Measurements from ENCODE around the gene SLC26A1. TPM values are rescaled to one million over a fixed set of nuclear protein-coding genes. Genes with fewer than 3 reads are reported as not detected.

Gene SLC26A1
- total and polyA plus RNA-seq, 2 donors (not counting 3 experiments of a cell fraction or from before 2014, with no cell fraction given) = 0.10 TPM; not detected in 1

GRCh38 chr4:1006856-1007255, 13.7 kb upstream of the SLC26A1 start:
- Histone ChIP-seq H2AFZ (ENCODE audit: low read depth, low read length) (no peak overlapping the region), H3K4me1 (ENCODE audit: control insufficient read depth, extremely low read depth, insufficient read depth, low read length) (peaks cover 9% of the 10 kb centered on the region), H3K79me2 (ENCODE audit: control insufficient read depth, insufficient read depth, low read length) (no peaks in the 10 kb centered on the region), H4K20me1 (replicated peaks; ENCODE audit: control insufficient read depth, extremely low read depth, insufficient read depth, low read length) (no peaks in the 10 kb centered on the region), H3K9ac (replicated peaks; ENCODE audit: extremely low read depth, insufficient read depth, low read length) (no peak overlapping the region), H3K9me3 (replicated peaks; ENCODE audit: control insufficient read depth, insufficient read depth, low read length) (no peaks in the 10 kb centered on the region), H3K27me3 (ENCODE audit: control insufficient read depth in 2 of 2, insufficient read depth in 2 of 2, low read length in 2 of 2) (peaks cover 25 to 36% of the 10 kb centered on the region in 2 experiments), H3K9me1 (replicated peaks; ENCODE audit: control insufficient read depth, extremely low read depth, insufficient read depth, low read length) (no peaks in the 10 kb centered on the region), H3K27ac (ENCODE audit: insufficient read depth, low read depth, low read length) (no peak overlapping the region), H3K4me3 (replicated peaks in 1 of 3; ENCODE audit: insufficient read depth in 1 of 3, low read depth in 1 of 3, low read length in 3 of 3) (no peak overlapping the region), H3K4me2 (ENCODE audit: insufficient read depth, low read length) (no peak overlapping the region), H3K36me3 (ENCODE audit: control insufficient read depth in 2 of 2, extremely low read depth in 1 of 2, insufficient read depth in 2 of 2, low read length in 2 of 2) (no peaks in the 10 kb centered on the region)
- TF ChIP-seq, protein P1, sequence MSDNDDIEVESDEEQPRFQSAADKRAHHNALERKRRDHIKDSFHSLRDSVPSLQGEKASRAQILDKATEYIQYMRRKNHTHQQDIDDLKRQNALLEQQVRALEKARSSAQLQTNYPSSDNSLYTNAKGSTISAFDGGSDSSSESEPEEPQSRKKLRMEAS (IDR thresholded peaks at IDR 0.05; ENCODE audit: insufficient read depth, insufficient read length) = no peak
- no peak for TF ChIP-seq MYC (IDR thresholded peaks at IDR 0.05; ENCODE audit: low read depth, low read length)
- TF ChIP-seq, protein P2, sequence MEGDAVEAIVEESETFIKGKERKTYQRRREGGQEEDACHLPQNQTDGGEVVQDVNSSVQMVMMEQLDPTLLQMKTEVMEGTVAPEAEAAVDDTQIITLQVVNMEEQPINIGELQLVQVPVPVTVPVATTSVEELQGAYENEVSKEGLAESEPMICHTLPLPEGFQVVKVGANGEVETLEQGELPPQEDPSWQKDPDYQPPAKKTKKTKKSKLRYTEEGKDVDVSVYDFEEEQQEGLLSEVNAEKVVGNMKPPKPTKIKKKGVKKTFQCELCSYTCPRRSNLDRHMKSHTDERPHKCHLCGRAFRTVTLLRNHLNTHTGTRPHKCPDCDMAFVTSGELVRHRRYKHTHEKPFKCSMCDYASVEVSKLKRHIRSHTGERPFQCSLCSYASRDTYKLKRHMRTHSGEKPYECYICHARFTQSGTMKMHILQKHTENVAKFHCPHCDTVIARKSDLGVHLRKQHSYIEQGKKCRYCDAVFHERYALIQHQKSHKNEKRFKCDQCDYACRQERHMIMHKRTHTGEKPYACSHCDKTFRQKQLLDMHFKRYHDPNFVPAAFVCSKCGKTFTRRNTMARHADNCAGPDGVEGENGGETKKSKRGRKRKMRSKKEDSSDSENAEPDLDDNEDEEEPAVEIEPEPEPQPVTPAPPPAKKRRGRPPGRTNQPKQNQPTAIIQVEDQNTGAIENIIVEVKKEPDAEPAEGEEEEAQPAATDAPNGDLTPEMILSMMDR (IDR thresholded peaks at IDR 0.05; ENCODE audit: extremely low read depth in 1 of 2, insufficient read depth in 1 of 2, low read depth in 1 of 2, low read length in 2 of 2) = no peak
- no peak for TF ChIP-seq EZH2 (IDR thresholded peaks at IDR 0.05; ENCODE audit: borderline replicate concordance, low read depth, low read length, severe bottlenecking)
- no peak for TF ChIP-seq FOS (IDR thresholded peaks at IDR 0.05; ENCODE audit: borderline replicate concordance, insufficient read depth, low read length)
- TF ChIP-seq JUN (IDR thresholded peaks at IDR 0.05; ENCODE audit: borderline replicate concordance, insufficient read depth, insufficient read length, low read depth) = no peak
- no peak for TF ChIP-seq POLR2A (IDR thresholded peaks at IDR 0.05; ENCODE audit: low read depth, low read length)
- BruUV-seq (replicated peaks) = no TSS peak
- DNase-seq (ENCODE audit: low read depth, low spot score) (no peak), FAIRE-seq (no peak)
- ChIA-PET CTCF (no interaction called here), POLR2A (no interaction called here)
- intact Hi-C loops (cut with micrococcal nuclease) (no loop called here), dilution Hi-C loops (cut with MboI; ENCODE audit: extremely low pct_ligation_motif_present, low sequenced_read_pairs) (no loop called here)

Measured in endothelial cell of umbilical vein (primary cell).